Nephron progenitor cell (in vitro differentiated cells): ENCODE measurements around the gene FER1L5.

Source experiments
- DNase-seq: peaks from one replicate; pipeline ENCODE4 v3.0.0; 2021
- H3K27ac Mint-ChIP-seq: 2 replicates; pipeline ENCODE4 v1.8.0; 2021; ENCODE audit warnings: mild to moderate bottlenecking, moderate library complexity, mixed read lengths
- H3K27me3 Mint-ChIP-seq: 2 replicates; pipeline ENCODE4 v1.8.0; 2021; ENCODE audit warnings: mild to moderate bottlenecking, low read depth, mixed read lengths; ENCODE audit not compliant: poor library complexity
- H3K36me3 Mint-ChIP-seq: 2 replicates; pipeline ENCODE4 v1.8.0; 2021; ENCODE audit warnings: low read depth, mixed read lengths
- H3K4me1 Mint-ChIP-seq: 2 replicates; pipeline ENCODE4 v1.8.0; 2021; ENCODE audit warnings: mixed read lengths
- H3K4me3 Mint-ChIP-seq: 2 replicates; pipeline ENCODE4 v1.8.0; 2021; ENCODE audit warnings: mild to moderate bottlenecking, moderate library complexity, mixed read lengths
- H3K9me3 Mint-ChIP-seq: 2 replicates; pipeline ENCODE4 v1.8.0; 2021; ENCODE audit warnings: mild to moderate bottlenecking, moderate library complexity, mixed read lengths
- TF ChIP-seq, protein P1 (sequence below): fragments of 200-600 bp; sonication (generic); IDR thresholded peaks from 2 replicates; pipeline ENCODE4 v1.5.0; 2021; ENCODE audit warnings: antibody characterized with exemption

The FER1L5 gene

DNA sequence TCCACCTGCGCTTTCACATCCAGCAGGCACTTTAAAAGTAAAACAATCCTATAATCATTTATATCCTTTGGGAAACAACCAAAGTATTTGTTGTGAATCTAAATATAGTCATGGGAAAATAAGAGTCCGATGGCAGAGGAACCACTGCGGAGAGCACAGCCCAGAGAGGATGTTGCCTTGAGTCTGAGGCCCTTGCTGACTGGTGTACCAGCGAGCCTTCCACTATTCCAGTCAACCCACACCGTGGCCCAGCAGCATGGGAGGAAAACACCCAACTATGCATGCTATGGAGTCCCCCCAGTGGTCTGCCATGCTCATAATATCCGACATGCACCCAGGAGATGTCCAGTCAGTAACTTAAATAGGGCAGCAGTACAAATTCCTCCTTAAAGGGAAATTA lies 26.0 kb upstream of the FER1L5 start:
- no peaks in the 10 kb centered on the region for H3K4me1 Mint-ChIP-seq
- H3K27me3 Mint-ChIP-seq, result no peaks in the 10 kb centered on the region
- no peak overlapping the region for H3K27ac Mint-ChIP-seq
- TF ChIP-seq, protein P1, sequence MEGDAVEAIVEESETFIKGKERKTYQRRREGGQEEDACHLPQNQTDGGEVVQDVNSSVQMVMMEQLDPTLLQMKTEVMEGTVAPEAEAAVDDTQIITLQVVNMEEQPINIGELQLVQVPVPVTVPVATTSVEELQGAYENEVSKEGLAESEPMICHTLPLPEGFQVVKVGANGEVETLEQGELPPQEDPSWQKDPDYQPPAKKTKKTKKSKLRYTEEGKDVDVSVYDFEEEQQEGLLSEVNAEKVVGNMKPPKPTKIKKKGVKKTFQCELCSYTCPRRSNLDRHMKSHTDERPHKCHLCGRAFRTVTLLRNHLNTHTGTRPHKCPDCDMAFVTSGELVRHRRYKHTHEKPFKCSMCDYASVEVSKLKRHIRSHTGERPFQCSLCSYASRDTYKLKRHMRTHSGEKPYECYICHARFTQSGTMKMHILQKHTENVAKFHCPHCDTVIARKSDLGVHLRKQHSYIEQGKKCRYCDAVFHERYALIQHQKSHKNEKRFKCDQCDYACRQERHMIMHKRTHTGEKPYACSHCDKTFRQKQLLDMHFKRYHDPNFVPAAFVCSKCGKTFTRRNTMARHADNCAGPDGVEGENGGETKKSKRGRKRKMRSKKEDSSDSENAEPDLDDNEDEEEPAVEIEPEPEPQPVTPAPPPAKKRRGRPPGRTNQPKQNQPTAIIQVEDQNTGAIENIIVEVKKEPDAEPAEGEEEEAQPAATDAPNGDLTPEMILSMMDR, result no peak
- H3K4me3 Mint-ChIP-seq, result no peak overlapping the region
- peaks cover 61% of the 10 kb centered on the region for H3K36me3 Mint-ChIP-seq
- no peaks in the 10 kb centered on the region for H3K9me3 Mint-ChIP-seq
- no peak for DNase-seq

DNA sequence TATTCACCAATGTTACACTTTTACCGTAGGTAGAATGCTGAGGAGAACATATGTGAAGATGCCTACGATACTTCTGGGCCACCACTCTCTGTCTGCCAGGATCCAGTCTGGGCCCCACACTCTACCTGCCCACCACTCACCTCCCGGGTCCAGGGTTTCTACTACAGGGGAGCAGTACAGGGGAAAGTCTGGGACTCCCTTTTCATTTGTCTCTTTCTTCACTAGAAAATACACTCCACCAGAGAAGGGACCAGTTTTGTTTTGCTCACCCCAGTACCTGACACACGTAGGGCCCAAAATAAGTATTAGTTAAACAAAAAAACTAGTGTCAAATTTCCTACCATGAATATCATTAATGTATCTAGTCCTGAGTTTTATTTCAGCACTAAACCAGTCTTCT lies 25.6 kb upstream of the FER1L5 start:
- TF ChIP-seq, protein P1, result no peak
- no peaks in the 10 kb centered on the region for H3K9me3 Mint-ChIP-seq
- H3K4me1 Mint-ChIP-seq, result no peaks in the 10 kb centered on the region
- H3K27ac Mint-ChIP-seq, result no peak overlapping the region
- no peak overlapping the region for H3K4me3 Mint-ChIP-seq
- H3K27me3 Mint-ChIP-seq, result no peaks in the 10 kb centered on the region
- no peak for DNase-seq
- peaks cover 56% of the 10 kb centered on the region for H3K36me3 Mint-ChIP-seq

DNA sequence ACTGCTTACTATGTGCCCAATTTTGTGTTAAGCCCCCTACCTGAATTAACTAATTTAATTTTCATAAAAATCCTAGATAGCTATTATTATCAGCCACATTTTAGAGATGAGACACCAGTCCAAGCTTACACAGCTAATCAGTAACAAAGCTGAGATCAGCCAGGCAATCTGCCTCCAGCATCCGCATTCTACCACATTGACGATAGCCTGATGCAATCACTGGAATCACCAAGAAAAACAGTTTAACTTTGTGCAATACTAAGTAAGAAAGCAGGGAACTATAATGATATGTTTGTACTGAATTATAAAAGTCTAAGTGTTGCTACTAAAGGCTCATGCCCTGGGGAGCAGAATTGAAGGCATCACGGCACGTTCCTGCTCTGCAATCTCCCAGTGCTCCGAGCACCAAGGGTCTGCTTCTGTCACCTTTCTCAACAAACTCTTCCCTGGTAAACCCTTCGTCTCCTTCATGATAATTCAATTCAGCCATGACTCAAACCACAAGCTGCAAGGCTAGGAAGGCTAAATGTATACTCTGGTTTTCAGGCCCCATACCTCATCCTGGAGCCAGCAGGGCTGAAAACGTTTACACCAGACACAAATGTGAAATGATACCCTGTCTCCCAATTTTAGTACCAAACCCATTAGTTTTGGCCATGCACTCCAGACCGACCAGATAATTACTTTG lies 23.8 kb upstream of the FER1L5 start:
- no peaks in the 10 kb centered on the region for H3K9me3 Mint-ChIP-seq
- TF ChIP-seq, protein P1, result no peak
- peaks cover 13% of the 10 kb centered on the region for H3K4me1 Mint-ChIP-seq
- H3K4me3 Mint-ChIP-seq, result no peak overlapping the region
- H3K36me3 Mint-ChIP-seq, result peaks cover 56% of the 10 kb centered on the region
- DNase-seq, result no peak
- H3K27ac Mint-ChIP-seq, result peak overlapping the region; percentile 36
- no peaks in the 10 kb centered on the region for H3K27me3 Mint-ChIP-seq

DNA sequence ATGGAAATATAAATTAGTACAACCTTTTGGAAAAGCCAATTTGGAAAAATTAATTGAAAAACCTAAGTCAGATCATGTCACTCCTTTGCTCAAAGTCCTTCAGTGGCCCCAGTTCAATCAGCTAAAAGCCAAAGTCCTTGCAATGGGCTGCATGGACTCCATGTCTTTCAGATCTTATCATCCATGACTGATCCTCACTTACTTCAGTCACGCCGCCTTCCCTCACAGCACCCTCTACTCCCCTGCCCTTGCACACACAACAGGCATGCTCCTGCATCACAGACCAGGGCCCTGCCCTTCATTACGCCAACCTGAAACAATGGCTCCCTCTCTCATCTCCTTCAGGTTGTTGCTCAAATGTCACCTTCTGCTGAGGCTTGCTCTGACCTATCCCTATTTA lies 20.0 kb upstream of the FER1L5 start:
- Mint-ChIP-seq H3K36me3 (peaks cover 61% of the 10 kb centered on the region), H3K27me3 (no peaks in the 10 kb centered on the region), H3K27ac (no peak overlapping the region), H3K4me3 (no peak overlapping the region), H3K9me3 (no peaks in the 10 kb centered on the region), H3K4me1 (peaks cover 13% of the 10 kb centered on the region)
- TF ChIP-seq, protein P1, result no peak
- no peak for DNase-seq

DNA sequence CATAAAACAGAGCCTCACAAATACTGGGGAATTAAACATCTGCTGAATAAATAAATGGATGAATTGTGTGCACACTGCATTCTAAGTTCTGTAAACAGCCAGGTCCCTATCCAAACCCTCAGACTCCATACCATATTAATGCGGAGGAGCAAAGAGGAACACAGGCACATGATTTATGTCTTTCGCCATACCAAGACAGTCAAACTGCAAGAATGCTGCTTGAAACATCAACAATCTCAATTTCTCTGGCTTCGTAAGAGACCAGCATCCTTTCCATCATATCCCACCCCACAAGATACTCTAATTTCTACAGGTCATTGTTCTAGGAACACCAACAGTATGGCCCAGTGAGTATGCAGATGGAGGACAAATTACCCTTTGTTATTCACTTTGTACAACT lies 19.4 kb upstream of the FER1L5 start:
- Mint-ChIP-seq H3K4me3 (no peak overlapping the region), H3K36me3 (peaks cover 67% of the 10 kb centered on the region), H3K27ac (peak overlapping the region; percentile 60), H3K9me3 (no peaks in the 10 kb centered on the region), H3K4me1 (peaks cover 13% of the 10 kb centered on the region), H3K27me3 (no peaks in the 10 kb centered on the region)
- DNase-seq, result no peak
- TF ChIP-seq, protein P1, result no peak
